NCI-H1092 (cell line): ENCODE results near the gene SLC35D2.
"Not testable (repeated sequence)": the region's sequence is repeated elsewhere in the genome, so short reads cannot be mapped to it uniquely, and the experiment has no call there.

Experiments
- DNase-seq: peaks from one replicate; lab custom pipeline; 2025; lab: John Stamatoyannopoulos, UW

Gene SLC35D2

GRCh38 chr9:96306958-96307357 lies 76.6 kb downstream of the SLC35D2 start:
- not testable (repeated sequence) for DNase-seq

DNA sequence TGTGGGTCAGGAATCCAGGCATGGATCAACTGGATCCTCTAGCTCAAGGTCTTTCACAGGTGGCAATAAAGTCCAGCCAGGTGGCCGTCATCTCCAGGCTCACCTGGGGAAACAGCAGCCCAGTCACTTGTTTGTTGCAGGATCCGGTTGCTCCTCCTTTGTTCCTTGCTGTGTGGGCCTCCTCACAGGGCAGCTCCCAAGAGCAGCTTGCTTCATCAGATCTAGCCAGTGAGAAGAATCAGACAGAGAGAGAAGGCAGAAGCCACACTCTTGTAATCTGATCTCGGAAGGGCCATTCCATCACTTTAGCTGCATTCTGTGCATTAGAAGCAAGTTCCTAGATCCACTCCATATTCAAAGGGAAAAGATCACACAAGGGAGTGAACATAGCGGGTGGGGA lies 78.3 kb downstream of the SLC35D2 start:
- no peak for DNase-seq

- no peak for DNase-seq
These were observed 79.3 kb downstream of the SLC35D2 start for GRCh38 chr9:96304230-96304629.

- no peak for DNase-seq
These were observed 81.5 kb downstream of the SLC35D2 start, which contains the start of gene HSD17B3 for GRCh38 chr9:96302021-96302420. HSD17B3 (minus strand) TSS chr9:96302176; CDS start chr9:96302104, 72 bp downstream.

DNA sequence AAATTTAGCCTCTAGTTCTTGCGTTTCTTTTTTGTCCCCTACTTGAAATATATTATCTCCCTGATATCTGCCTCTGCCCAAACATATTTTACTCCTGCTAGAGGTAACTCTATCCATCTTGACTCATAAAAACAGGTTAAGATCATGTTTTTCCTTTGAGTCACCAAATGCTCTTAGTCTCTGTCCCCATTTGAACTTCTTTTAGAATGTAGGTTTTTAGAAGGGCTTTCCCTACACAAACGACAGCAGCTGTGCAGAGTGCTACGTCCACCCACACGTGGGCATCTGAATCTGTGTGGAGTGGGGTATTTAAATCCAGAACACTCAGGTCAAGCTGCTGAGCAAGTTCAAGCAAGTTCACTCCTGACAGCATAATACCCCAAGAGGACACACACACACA lies 83.7 kb downstream of the SLC35D2 start:
- DNase-seq: no peak

- no peak for DNase-seq
These were observed 89.4 kb downstream of the SLC35D2 start for GRCh38 chr9:96294159-96294545.

GRCh38 chr9:96293498-96294158 lies 89.9 kb downstream of the SLC35D2 start:
- DNase-seq: no peak

- no peak for DNase-seq
These were observed 94.1 kb downstream of the SLC35D2 start for GRCh38 chr9:96289392-96289791.

GRCh38 chr9:96281641-96282040 lies 101.9 kb downstream of the SLC35D2 start:
- DNase-seq: no peak

DNA sequence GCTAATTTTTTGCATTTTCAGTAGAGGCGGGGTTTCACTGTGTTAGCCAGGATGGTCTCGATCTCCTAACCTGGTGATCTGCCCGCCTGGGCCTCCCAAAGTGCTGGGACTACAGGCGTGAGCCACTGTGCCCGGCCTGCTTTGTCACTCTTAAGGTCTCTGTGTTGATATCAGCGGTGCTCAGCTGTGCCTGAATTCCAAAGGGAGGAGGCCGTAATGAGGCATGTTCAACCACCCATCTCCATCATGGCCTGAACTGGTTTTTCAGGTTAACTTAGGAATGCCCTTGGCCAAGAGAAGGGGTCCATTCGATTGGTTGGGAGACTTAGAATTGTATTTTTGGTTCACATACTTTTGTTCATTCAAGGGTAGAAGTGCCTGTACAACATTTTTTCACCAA lies 103.6 kb downstream of the SLC35D2 start:
- DNase-seq: no peak

- DNase-seq: no peak
These were observed 108.6 kb downstream of the SLC35D2 start for GRCh38 chr9:96274939-96275338.
